ENCODE results near the gene ZC3HAV1.

DNA sequence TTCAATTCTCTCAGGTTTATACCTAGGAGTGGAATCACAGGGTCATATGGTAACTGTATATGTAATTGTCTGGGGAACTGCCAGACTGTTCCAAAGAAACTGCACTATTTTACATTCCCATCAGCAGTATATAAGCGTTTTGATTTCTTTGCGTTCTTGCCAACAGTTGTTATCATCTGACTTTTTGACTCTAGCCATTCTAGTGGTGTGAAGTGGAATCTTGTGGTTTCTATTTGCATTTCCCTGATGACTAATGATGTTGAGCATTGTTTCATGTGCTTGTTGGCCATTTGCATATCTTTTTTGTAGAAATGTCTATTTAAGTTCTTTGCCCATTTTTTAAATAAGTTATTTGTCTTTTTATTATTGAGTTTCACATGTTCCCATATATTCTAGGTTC lies 44.3 kb upstream of the ZC3HAV1 start:
- TF ChIP-seq, protein P1, sequence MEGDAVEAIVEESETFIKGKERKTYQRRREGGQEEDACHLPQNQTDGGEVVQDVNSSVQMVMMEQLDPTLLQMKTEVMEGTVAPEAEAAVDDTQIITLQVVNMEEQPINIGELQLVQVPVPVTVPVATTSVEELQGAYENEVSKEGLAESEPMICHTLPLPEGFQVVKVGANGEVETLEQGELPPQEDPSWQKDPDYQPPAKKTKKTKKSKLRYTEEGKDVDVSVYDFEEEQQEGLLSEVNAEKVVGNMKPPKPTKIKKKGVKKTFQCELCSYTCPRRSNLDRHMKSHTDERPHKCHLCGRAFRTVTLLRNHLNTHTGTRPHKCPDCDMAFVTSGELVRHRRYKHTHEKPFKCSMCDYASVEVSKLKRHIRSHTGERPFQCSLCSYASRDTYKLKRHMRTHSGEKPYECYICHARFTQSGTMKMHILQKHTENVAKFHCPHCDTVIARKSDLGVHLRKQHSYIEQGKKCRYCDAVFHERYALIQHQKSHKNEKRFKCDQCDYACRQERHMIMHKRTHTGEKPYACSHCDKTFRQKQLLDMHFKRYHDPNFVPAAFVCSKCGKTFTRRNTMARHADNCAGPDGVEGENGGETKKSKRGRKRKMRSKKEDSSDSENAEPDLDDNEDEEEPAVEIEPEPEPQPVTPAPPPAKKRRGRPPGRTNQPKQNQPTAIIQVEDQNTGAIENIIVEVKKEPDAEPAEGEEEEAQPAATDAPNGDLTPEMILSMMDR (IDR thresholded peaks at IDR 0.05): no peak
- no peak for TF ChIP-seq ZFX (IDR thresholded peaks at IDR 0.05; ENCODE audit: borderline replicate concordance)

All from 22Rv1 (cell line).